Measurements from ENCODE around the gene CFAP54. TPM values are rescaled to one million over a fixed set of nuclear protein-coding genes. Genes with fewer than 3 reads are reported as not detected.

The CFAP54 gene
- total and polyA plus RNA-seq, 12 donors, result 0.08 to 1.00 (median 0.33) TPM; not detected in 2

DNA sequence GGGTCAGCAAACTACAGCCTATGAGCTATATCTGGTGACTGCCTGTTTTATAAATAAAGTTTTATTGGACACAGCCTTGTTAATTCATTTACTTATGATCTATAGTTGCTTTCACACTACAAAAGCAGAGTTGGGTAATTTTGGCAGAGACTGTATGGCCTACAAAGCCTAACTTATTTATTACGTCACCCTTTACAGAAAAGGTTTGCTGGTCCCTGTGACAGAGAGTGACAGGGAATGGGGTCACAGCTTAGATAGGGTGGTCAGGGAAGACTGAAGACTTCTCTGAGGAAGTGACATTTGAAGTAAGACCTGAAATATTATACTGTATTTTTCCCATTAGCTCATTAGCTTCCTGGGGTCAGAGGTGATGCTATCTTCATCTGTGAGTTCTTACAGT is 342.0 kb downstream of the CFAP54 start:
- DNase-seq, result no peak
- Histone ChIP-seq H3K27me3 (no peaks in the 10 kb centered on the region), H3K4me1 (replicated peaks in 1 of 2) (no peaks in the 10 kb centered on the region), H3K4me3 (no peak overlapping the region), H3K27ac (no peak overlapping the region), H3K9me3 (replicated peaks in 1 of 3) (no peaks in the 10 kb centered on the region), H3K36me3 (replicated peaks in 1 of 2) (no peaks in the 10 kb centered on the region)
- intact Hi-C loops (cut with DNase I), result no loop called here
- 89 to 97% (median 95%) methylated on average over 1 of the region's 1 CpG for WGBS, 4 donors
- TF ChIP-seq CTCF (IDR thresholded peaks at IDR 0.05) (no peak), POLR2A (IDR thresholded peaks at IDR 0.05) (no peak)

DNA sequence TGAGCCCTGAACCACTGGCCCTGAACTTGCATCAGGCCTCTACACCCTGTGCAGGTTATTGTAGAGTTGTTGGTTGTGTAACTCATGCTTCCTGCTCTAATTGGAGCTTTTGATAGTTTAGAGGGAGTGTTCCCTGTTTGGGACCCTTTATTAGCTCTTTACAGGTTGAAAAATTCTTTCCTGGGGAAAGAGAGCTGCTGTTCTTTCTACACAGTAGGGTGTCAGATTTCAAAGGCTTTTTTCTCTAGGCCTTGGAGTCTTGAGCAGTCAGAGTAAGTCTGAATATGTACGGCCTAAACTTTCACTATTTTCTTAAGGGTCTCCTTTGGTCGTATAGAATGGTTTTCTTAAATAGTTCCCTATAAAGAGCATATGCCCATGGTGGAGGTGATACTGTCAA is 356.9 kb downstream of the CFAP54 start:
- no peak for TF ChIP-seq CTCF (IDR thresholded peaks at IDR 0.05)
- TF ChIP-seq POLR2A (IDR thresholded peaks at IDR 0.05), result no peak
- H3K4me3 ChIP-seq, result no peak overlapping the region
- no peaks in the 10 kb centered on the region for H3K36me3 ChIP-seq (replicated peaks in 1 of 2)
- no peaks in the 10 kb centered on the region for H3K4me1 ChIP-seq (replicated peaks in 1 of 2)
- WGBS, 4 donors, result 40 to 67% (median 54%) methylated on average over 2 of the region's 2 CpGs
- no peaks in the 10 kb centered on the region for H3K9me3 ChIP-seq (replicated peaks in 1 of 3)
- intact Hi-C loops (cut with DNase I), result no loop called here
- no peak for DNase-seq
- no peak overlapping the region for H3K27ac ChIP-seq
- H3K27me3 ChIP-seq, result no peaks in the 10 kb centered on the region

GRCh38 chr12:96850676-96851075 is 361.3 kb downstream of the CFAP54 start:
- Histone ChIP-seq H3K36me3 (replicated peaks in 1 of 2) (no peaks in the 10 kb centered on the region), H3K27me3 (no peaks in the 10 kb centered on the region), H3K27ac (no peak overlapping the region), H3K9me3 (replicated peaks in 1 of 3) (no peaks in the 10 kb centered on the region), H3K4me1 (replicated peaks in 1 of 2) (no peaks in the 10 kb centered on the region), H3K4me3 (no peak overlapping the region)
- DNase-seq, result no peak
- 54 to 77% (median 65%) methylated on average over 3 of the region's 3 CpGs for WGBS, 4 donors
- intact Hi-C loops (cut with DNase I), result no loop called here
- TF ChIP-seq CTCF (IDR thresholded peaks at IDR 0.05) (no peak), POLR2A (IDR thresholded peaks at IDR 0.05) (no peak)

- DNase-seq, result no peak
- no peaks in the 10 kb centered on the region for H3K9me3 ChIP-seq (replicated peaks in 1 of 3)
- H3K27me3 ChIP-seq, result no peaks in the 10 kb centered on the region
- H3K27ac ChIP-seq, result no peak overlapping the region
- no peaks in the 10 kb centered on the region for H3K4me1 ChIP-seq (replicated peaks in 1 of 2)
- H3K4me3 ChIP-seq, result no peak overlapping the region
- intact Hi-C loops (cut with DNase I), result no loop called here
- TF ChIP-seq CTCF (IDR thresholded peaks at IDR 0.05), result no peak
- no peak for TF ChIP-seq POLR2A (IDR thresholded peaks at IDR 0.05)
- no peaks in the 10 kb centered on the region for H3K36me3 ChIP-seq (replicated peaks in 1 of 2)
- WGBS, 4 donors, result 54 to 64% (median 57%) methylated on average over 1 of the region's 1 CpG
These were observed 368.8 kb downstream of the CFAP54 start for GRCh38 chr12:96858162-96858561.
